GM12878 (cell line): ENCODE results near the gene KRTAP5-3. TPM values are rescaled to one million over a fixed set of nuclear protein-coding genes. Genes with fewer than 3 reads are reported as not detected.
"Not testable (repeated sequence)": the region's sequence is repeated elsewhere in the genome, so short reads cannot be mapped to it uniquely, and the experiment has no call there.

Experiments
- ATAC-seq: fragments of 200-7000 bp; cut with Tn5 transposase; 3 replicates; pipeline ENCODE4 v1.9.1; 2020; ENCODE audit warnings: mild to moderate bottlenecking, moderate library complexity
- BruUV-seq: library from RNA; stranded (reverse); fragments of 400-500 nt; replicated peaks from 2 replicates; lab custom pipeline; 2021; lab: Mats Ljungman, UMichigan
- CTCF ChIA-PET: fragments of 300-600 bp; sonication (Branson Sonifier 250); formaldehyde crosslinking; extraction: SDS; loops from one replicate; lab custom pipeline; 2021; ENCODE audit warnings: inconsistent platforms; lab: Yijun Ruan, JAX
- POLR2A ChIA-PET: fragments of 350-600 bp; formaldehyde crosslinking; extraction: SDS; loops from one replicate; lab custom pipeline; 2021; ENCODE audit warnings: inconsistent platforms; lab: Charles Lee
- RAD21 ChIA-PET: fragments of 300-600 bp; sonication (Branson Sonifier 250); formaldehyde crosslinking; loops from one replicate; lab custom pipeline; 2023; ENCODE audit warnings: antibody characterized with exemption; ENCODE audit not compliant: unreplicated experiment; lab: Charles Lee
- SMC1A ChIA-PET: fragments of 300-600 bp; sonication (Branson Sonifier 250); formaldehyde crosslinking; loops from one replicate; lab custom pipeline; 2023; ENCODE audit not compliant: unreplicated experiment, uncharacterized antibody; lab: Charles Lee
- DNase-seq: peaks from one replicate; pipeline ENCODE4 v3.0.0-alpha.2; 2011; ENCODE audit warnings: low read depth, low spot score
- FAIRE-seq: peaks from 3 replicates; lab custom pipeline; 2011; peaks lifted over from hg19 to GRCh38; lab: Jason Lieb, UNC
- H2AFZ ChIP-seq: 2 replicates; pipeline ENCODE4 v1.6.0; 2011; ENCODE audit warnings: low read depth, low read length, control low read depth; ENCODE audit not compliant: control insufficient read depth
- H3K27ac ChIP-seq: 2 replicates; pipeline ENCODE4 v1.5.1; 2011; ENCODE audit warnings: control low read depth; ENCODE audit not compliant: control insufficient read depth, insufficient read depth
- H3K27me3 ChIP-seq, 2 experiments: replicated peaks in 1 of 2; 2 replicates each; pipeline versions ENCODE4 v1.6.0 to v1.6.1; 2011; ENCODE audit warnings: low read length in 1 of 2; ENCODE audit not compliant: control insufficient read depth in 2 of 2, insufficient read depth in 2 of 2
- H3K36me3 ChIP-seq, 2 experiments: 2 replicates each; pipeline ENCODE4 v1.5.1; 2011; ENCODE audit warnings: low read length in 1 of 2; ENCODE audit not compliant: control insufficient read depth in 2 of 2, insufficient read depth in 2 of 2
- H3K4me1 ChIP-seq: 2 replicates; pipeline ENCODE4 v1.6.1; 2011; ENCODE audit warnings: mild to moderate bottlenecking, low read length, moderate library complexity, mixed read lengths; ENCODE audit not compliant: control insufficient read depth, insufficient read depth
- H3K4me2 ChIP-seq: 2 replicates; pipeline ENCODE4 v1.6.0; 2011; ENCODE audit warnings: control low read depth; ENCODE audit not compliant: control insufficient read depth, insufficient read depth
- H3K4me3 ChIP-seq: fragments of 200-600 bp; sonication (generic); 2 replicates; pipeline ENCODE4 v1.5.1; 2016
- H3K79me2 ChIP-seq: 2 replicates; pipeline ENCODE4 v1.6.0; 2011; ENCODE audit warnings: low read length; ENCODE audit not compliant: control insufficient read depth, insufficient read depth
- H3K9ac ChIP-seq: 2 replicates; pipeline ENCODE4 v1.8.0; 2011; ENCODE audit warnings: low read length, control low read depth, mixed read lengths; ENCODE audit not compliant: control insufficient read depth, insufficient read depth
- H3K9me3 ChIP-seq: replicated peaks from 3 replicates; pipeline ENCODE4 v1.5.1; 2011; ENCODE audit warnings: mild to moderate bottlenecking, low read length; ENCODE audit not compliant: control insufficient read depth, insufficient read depth
- H4K20me1 ChIP-seq: 2 replicates; pipeline ENCODE4 v1.6.0; 2011; ENCODE audit not compliant: control insufficient read depth, insufficient read depth
- ASH2L ChIP-seq: fragments of 300-600, 200-600 bp; sonication (generic); IDR thresholded peaks from 2 replicates; pipeline ENCODE4 v1.6.1; 2017; ENCODE audit warnings: low read depth, mild to moderate bottlenecking, borderline replicate concordance
- ATF2 ChIP-seq: IDR thresholded peaks from 2 replicates; pipeline ENCODE4 v1.6.1; 2012; ENCODE audit warnings: low read length, inconsistent platforms
- CBFB ChIP-seq: IDR thresholded peaks from 2 replicates; pipeline ENCODE4 v1.6.1; 2016; ENCODE audit warnings: antibody characterized with exemption, low read depth
- CREM ChIP-seq: IDR thresholded peaks from 2 replicates; pipeline ENCODE4 v1.6.1; 2014; ENCODE audit warnings: antibody characterized with exemption, low read depth
- DPF2 ChIP-seq: fragments of 450-650 bp; IDR thresholded peaks from 2 replicates; pipeline ENCODE4 v1.6.1; 2017; ENCODE audit warnings: mild to moderate bottlenecking
- EZH2 ChIP-seq: IDR thresholded peaks from 2 replicates; pipeline ENCODE4 v1.6.1; 2012; ENCODE audit warnings: low read depth, mild to moderate bottlenecking, control low read depth, inconsistent platforms, low read length, borderline replicate concordance; ENCODE audit not compliant: control insufficient read depth
- JUNB ChIP-seq: IDR thresholded peaks from 2 replicates; pipeline ENCODE4 v1.6.1; 2016; ENCODE audit warnings: antibody characterized with exemption, mild to moderate bottlenecking
- MYC ChIP-seq: IDR thresholded peaks from 2 replicates; pipeline ENCODE4 v1.6.1; 2011; ENCODE audit warnings: mild to moderate bottlenecking, low read length, moderate library complexity, inconsistent platforms; ENCODE audit not compliant: insufficient read depth, insufficient replicate concordance, insufficient read length, severe bottlenecking
- NR2F1 ChIP-seq: fragments of 450-650 bp; conservative IDR thresholded peaks from 2 replicates; pipeline ENCODE4 v1.6.1; 2017; ENCODE audit warnings: mild to moderate bottlenecking
- SUPT20H ChIP-seq: IDR thresholded peaks from 2 replicates; pipeline ENCODE4 v1.6.1; 2011; ENCODE audit warnings: low read depth, mild to moderate bottlenecking, low read length, moderate library complexity, borderline replicate concordance; ENCODE audit not compliant: control insufficient read depth
- ZNF384 ChIP-seq: IDR thresholded peaks from 2 replicates; pipeline ENCODE4 v1.6.1; 2012; ENCODE audit warnings: low read depth, mild to moderate bottlenecking, low read length, improper control_type of control experiment, borderline replicate concordance
- WGBS: methylation state at CpG from one replicate; pipeline ENCODE4 v1.1.6; 2016; ENCODE audit warnings: low lambda C conversion rate; ENCODE audit not compliant: insufficient replicate concordance, insufficient coverage; ENCODE audit errors: missing lambda C conversion rate; 5-methylcytosine and 5-hydroxymethylcytosine counted together
- in situ Hi-C: fragments of 300-500 bp; cut with MboI; formaldehyde crosslinking; loops from 9 replicates; pipeline ENCODE4 v1.14.3; 2018; ENCODE audit warnings: mixed read lengths
- intact Hi-C: fragments of 100-400 bp; cut with micrococcal nuclease; formaldehyde crosslinking; loops from one replicate; pipeline ENCODE4 v1.14.2; 2022; ENCODE audit not compliant: unreplicated experiment
- polyA plus RNA-seq, 11 experiments: library from polyadenylated mRNA; depleted of rRNA in 4 of 11; unstranded in 6 of 11; stranded (reverse) in 5 of 11; fragments of >200 nt; fragmentation: Nextera tagmentation in 4 of 11; fragmentation: Illumina TruSeq in 1 of 11; extraction: Ambion mirVana in 4 of 11; extraction: Trizol in 1 of 11; gene quantifications; 1 replicate in 1 of 11; 2 replicates in 10 of 11; pipeline versions ENCODE4 v1.2.1 to v1.2.3, GENCODE V29; 2011 to 2016; ENCODE audit warnings: inconsistent platforms in 2 of 11, missing spikeins in 2 of 11, low read depth in 1 of 11
- total RNA-seq, 4 experiments: library from RNA; depleted of rRNA in 3 of 4; stranded (reverse); fragments of >200 nt in 3 of 4; fragmentation: Illumina TruSeq in 1 of 4; extraction: Trizol in 1 of 4; gene quantifications; 2 replicates each; pipeline versions ENCODE4 v1.2.1 to v1.2.3, GENCODE V29; 2013 to 2021
- TF ChIP-seq, protein P1 (sequence below): fragments of 450-650 bp; conservative IDR thresholded peaks from 2 replicates; pipeline ENCODE4 v1.6.1; 2017; ENCODE audit warnings: mild to moderate bottlenecking, moderate library complexity
- TF ChIP-seq, protein P2 (sequence below): IDR thresholded peaks from 2 replicates; pipeline ENCODE4 v1.6.1; 2011; ENCODE audit warnings: mild to moderate bottlenecking, low read depth, low read length, moderate library complexity; ENCODE audit not compliant: insufficient replicate concordance
- TF ChIP-seq, protein P3 (sequence below): IDR thresholded peaks from 2 replicates; pipeline ENCODE4 v1.6.1; 2012; ENCODE audit warnings: low read depth, low read length, improper control_type of control experiment

Gene KRTAP5-3
- total and polyA plus RNA-seq, 10 of the 15 experiments (the other 5 are each of a cell fraction or from before 2014, with no cell fraction given), result not detected

- BruUV-seq, result no TSS peak
- no peaks in the 10 kb centered on the region for H3K4me1 ChIP-seq
- no peak overlapping the region for H3K27ac ChIP-seq
- no peaks in the 10 kb centered on the region for H3K36me3 ChIP-seq
- ChIA-PET CTCF (interaction anchor here (0.9 to 1.6 kb wide), 5 partner anchors 8 to 43 kb away, joined by 3 to 6 read pairs (median 4); no protein-coding TSS in a partner anchor), POLR2A (no interaction called here), SMC1A (no interaction called here), RAD21 (no interaction called here)
- ATAC-seq (no peak), DNase-seq (no peak), FAIRE-seq (no peak)
- no peak for TF ChIP-seq MYC
- no peak for TF ChIP-seq ASH2L
- no peak for TF ChIP-seq JUNB
- no peak for TF ChIP-seq ATF2
- no peak for TF ChIP-seq ZNF384
- TF ChIP-seq, protein P1, sequence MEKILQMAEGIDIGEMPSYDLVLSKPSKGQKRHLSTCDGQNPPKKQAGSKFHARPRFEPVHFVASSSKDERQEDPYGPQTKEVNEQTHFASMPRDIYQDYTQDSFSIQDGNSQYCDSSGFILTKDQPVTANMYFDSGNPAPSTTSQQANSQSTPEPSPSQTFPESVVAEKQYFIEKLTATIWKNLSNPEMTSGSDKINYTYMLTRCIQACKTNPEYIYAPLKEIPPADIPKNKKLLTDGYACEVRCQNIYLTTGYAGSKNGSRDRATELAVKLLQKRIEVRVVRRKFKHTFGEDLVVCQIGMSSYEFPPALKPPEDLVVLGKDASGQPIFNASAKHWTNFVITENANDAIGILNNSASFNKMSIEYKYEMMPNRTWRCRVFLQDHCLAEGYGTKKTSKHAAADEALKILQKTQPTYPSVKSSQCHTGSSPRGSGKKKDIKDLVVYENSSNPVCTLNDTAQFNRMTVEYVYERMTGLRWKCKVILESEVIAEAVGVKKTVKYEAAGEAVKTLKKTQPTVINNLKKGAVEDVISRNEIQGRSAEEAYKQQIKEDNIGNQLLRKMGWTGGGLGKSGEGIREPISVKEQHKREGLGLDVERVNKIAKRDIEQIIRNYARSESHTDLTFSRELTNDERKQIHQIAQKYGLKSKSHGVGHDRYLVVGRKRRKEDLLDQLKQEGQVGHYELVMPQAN, result no peak
- no peak for TF ChIP-seq DPF2
- no peak for TF ChIP-seq CREM
- no peak for TF ChIP-seq SUPT20H
- TF ChIP-seq CBFB, result no peak
- TF ChIP-seq, protein P2, sequence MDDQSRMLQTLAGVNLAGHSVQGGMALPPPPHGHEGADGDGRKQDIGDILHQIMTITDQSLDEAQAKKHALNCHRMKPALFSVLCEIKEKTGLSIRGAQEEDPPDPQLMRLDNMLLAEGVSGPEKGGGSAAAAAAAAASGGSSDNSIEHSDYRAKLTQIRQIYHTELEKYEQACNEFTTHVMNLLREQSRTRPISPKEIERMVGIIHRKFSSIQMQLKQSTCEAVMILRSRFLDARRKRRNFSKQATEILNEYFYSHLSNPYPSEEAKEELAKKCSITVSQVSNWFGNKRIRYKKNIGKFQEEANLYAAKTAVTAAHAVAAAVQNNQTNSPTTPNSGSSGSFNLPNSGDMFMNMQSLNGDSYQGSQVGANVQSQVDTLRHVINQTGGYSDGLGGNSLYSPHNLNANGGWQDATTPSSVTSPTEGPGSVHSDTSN, result no peak
- TF ChIP-seq, protein P3, sequence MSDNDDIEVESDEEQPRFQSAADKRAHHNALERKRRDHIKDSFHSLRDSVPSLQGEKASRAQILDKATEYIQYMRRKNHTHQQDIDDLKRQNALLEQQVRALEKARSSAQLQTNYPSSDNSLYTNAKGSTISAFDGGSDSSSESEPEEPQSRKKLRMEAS, result no peak
- TF ChIP-seq NR2F1, result no peak
- TF ChIP-seq EZH2, result no peak
- no peaks in the 10 kb centered on the region for H3K79me2 ChIP-seq
- WGBS, result 56% methylated on average over 10 of the region's 10 CpGs
- H4K20me1 ChIP-seq, result no peaks in the 10 kb centered on the region
- no peak overlapping the region for H3K4me2 ChIP-seq
- no peak overlapping the region for H3K4me3 ChIP-seq
- intact Hi-C loops, result no loop called here
- no peaks in the 10 kb centered on the region for H3K27me3 ChIP-seq
- no peak overlapping the region for H2AFZ ChIP-seq
- H3K9me3 ChIP-seq, result no peaks in the 10 kb centered on the region
- H3K9ac ChIP-seq, result no peak overlapping the region
- in situ Hi-C loops, result no loop called here
Measured at GRCh38 chr11:1618231-1618630, 10.0 kb upstream of the KRTAP5-3 start.

DNA sequence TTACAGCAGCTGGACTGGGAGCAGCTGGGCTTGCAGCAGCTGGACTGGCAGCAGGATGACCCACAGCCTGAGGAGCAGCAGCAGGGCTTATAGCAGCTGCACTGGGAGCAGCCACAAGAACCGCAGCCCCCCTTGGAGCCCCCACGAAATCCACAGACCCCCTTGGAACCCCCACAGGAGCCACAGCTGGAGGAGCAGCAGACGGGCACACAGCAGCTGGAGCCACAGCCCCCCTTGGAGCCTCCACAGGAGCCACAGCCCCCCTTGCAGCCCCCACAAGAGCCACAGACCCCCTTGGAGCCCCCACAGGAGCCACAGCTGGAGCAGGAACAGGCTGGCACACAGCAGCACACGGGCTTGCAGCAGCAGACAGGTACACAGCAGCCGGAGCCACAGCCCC is 362 bp downstream of the KRTAP5-3 start:
- H3K4me1 ChIP-seq, DNase-seq, BruUV-seq, CTCF ChIA-PET, in situ Hi-C loops, H3K27ac ChIP-seq, SMC1A ChIA-PET, H3K36me3 ChIP-seq, H3K27me3 ChIP-seq, H3K9ac ChIP-seq, H4K20me1 ChIP-seq, FAIRE-seq, H3K4me2 ChIP-seq, H3K9me3 ChIP-seq, ATAC-seq, intact Hi-C loops, H3K4me3 ChIP-seq, H2AFZ ChIP-seq, H3K79me2 ChIP-seq: not testable (repeated sequence)
- WGBS, result 7% methylated on average over 5 of the region's 5 CpGs
- POLR2A ChIA-PET, result interaction anchor here (0.7 kb wide), 1 partner anchor 405 kb away, joined by 3 read pairs; no protein-coding TSS in a partner anchor
- RAD21 ChIA-PET, result interaction anchor here (0.7 kb wide), 1 partner anchor 87 kb away, joined by 3 read pairs; no protein-coding TSS in a partner anchor
